Chondrocyte (in vitro differentiated cells): ENCODE data around the gene RSU1. TPM values are rescaled to one million over a fixed set of nuclear protein-coding genes. Genes with fewer than 3 reads are reported as not detected.

Experiments
- DNase-seq: peaks from one replicate; pipeline ENCODE4 v3.0.0; 2021; ENCODE audit warnings: mixed read lengths, low spot score
- H3K27ac Mint-ChIP-seq: one replicate; pipeline ENCODE4 v1.8.0; 2021; ENCODE audit warnings: mild to moderate bottlenecking, moderate library complexity, mixed read lengths; ENCODE audit not compliant: unreplicated experiment
- H3K27me3 Mint-ChIP-seq: 2 replicates; pipeline ENCODE4 v1.8.0; 2021; ENCODE audit warnings: low read depth, mixed read lengths
- H3K36me3 Mint-ChIP-seq: 2 replicates; pipeline ENCODE4 v1.8.0; 2021; ENCODE audit warnings: low read depth, mixed read lengths
- H3K4me1 Mint-ChIP-seq: 2 replicates; pipeline ENCODE4 v1.8.0; 2021; ENCODE audit warnings: low read depth, mild to moderate bottlenecking, mixed read lengths
- H3K4me3 Mint-ChIP-seq: one replicate; pipeline ENCODE4 v1.8.0; 2021; ENCODE audit warnings: mild to moderate bottlenecking, moderate library complexity, mixed read lengths; ENCODE audit not compliant: unreplicated experiment
- H3K9me3 Mint-ChIP-seq: 2 replicates; pipeline ENCODE4 v1.8.0; 2021; ENCODE audit warnings: low read depth, mixed read lengths
- total RNA-seq: library from RNA; stranded (reverse); gene quantifications from 3 replicates; pipeline ENCODE4 v1.2.1, GENCODE V29; 2021
- TF ChIP-seq, protein P1 (sequence below): fragments of 200-600 bp; sonication (generic); IDR thresholded peaks from 2 replicates; pipeline ENCODE4 v1.5.0; 2021; ENCODE audit warnings: antibody characterized with exemption, mild to moderate bottlenecking, moderate library complexity

RSU1 gene
- total RNA-seq, 1 donor from 2014 or later = 165 TPM

DNA sequence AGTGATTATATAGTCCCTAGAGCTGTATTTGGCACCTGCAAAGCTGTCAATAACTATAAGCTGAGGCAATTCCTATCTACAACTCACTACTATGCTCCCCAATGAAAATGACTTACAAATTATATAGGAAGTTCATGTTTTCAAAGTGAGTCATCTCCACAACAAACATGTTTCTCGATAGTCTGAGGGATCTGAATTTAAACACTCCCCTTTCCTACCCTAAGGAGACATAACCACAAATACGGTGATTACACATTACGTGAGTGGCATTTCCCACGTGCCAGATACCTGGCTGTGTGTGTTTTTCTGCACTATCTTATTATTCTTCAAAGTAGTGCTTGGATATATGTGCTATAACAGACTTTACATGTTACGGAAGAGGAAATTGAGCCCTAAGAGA lies 173.1 kb downstream of the RSU1 start:
- no peaks in the 10 kb centered on the region for H3K9me3 Mint-ChIP-seq
- H3K27me3 Mint-ChIP-seq = no peaks in the 10 kb centered on the region
- H3K4me3 Mint-ChIP-seq = no peak overlapping the region
- DNase-seq = no peak
- peaks cover 11% of the 10 kb centered on the region for H3K4me1 Mint-ChIP-seq
- peak overlapping the region; percentile 3 for H3K27ac Mint-ChIP-seq
- TF ChIP-seq, protein P1, sequence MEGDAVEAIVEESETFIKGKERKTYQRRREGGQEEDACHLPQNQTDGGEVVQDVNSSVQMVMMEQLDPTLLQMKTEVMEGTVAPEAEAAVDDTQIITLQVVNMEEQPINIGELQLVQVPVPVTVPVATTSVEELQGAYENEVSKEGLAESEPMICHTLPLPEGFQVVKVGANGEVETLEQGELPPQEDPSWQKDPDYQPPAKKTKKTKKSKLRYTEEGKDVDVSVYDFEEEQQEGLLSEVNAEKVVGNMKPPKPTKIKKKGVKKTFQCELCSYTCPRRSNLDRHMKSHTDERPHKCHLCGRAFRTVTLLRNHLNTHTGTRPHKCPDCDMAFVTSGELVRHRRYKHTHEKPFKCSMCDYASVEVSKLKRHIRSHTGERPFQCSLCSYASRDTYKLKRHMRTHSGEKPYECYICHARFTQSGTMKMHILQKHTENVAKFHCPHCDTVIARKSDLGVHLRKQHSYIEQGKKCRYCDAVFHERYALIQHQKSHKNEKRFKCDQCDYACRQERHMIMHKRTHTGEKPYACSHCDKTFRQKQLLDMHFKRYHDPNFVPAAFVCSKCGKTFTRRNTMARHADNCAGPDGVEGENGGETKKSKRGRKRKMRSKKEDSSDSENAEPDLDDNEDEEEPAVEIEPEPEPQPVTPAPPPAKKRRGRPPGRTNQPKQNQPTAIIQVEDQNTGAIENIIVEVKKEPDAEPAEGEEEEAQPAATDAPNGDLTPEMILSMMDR = no peak
- no peaks in the 10 kb centered on the region for H3K36me3 Mint-ChIP-seq

DNA sequence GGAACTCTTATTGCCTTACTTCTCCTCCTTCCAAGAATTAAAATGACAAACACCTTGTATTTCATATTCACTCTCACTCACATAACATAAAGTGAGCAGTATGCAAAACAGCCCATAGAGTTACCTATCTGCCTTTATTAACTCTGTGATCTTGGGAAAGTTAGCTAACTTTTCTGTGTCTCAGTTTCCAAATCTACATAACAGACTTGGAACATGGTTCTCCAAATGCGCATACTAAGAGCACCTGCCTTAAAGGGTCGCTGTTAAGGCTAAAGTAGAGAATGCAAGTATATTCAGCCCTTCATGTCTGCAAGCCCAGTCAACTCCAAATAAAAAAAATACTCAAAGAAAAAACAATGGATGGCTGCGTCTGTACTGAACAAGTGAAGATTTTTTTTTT lies 173.7 kb downstream of the RSU1 start:
- no peaks in the 10 kb centered on the region for H3K9me3 Mint-ChIP-seq
- DNase-seq = no peak
- H3K4me3 Mint-ChIP-seq = no peak overlapping the region
- no peak overlapping the region for H3K27ac Mint-ChIP-seq
- TF ChIP-seq, protein P1 = no peak
- H3K27me3 Mint-ChIP-seq = no peaks in the 10 kb centered on the region
- H3K4me1 Mint-ChIP-seq = peaks cover 11% of the 10 kb centered on the region
- H3K36me3 Mint-ChIP-seq = no peaks in the 10 kb centered on the region

DNA sequence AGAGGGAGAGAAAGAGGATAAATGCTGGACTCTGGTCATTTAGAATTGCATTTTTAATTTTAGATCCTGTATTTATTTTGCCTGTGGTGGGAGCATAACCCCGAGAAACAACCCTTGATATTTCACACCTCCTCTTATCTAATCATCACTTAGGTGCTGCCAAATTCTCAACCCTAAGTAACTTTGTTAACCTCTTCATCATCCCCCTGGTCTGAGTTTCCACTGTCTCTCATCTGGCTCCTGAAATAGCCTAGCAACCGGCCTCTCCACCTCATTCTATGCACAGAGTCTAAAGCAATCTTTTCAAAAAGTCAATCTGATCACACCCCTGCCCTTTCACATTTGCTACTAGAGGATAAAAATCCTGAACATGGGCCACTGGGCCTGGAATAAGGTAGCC lies 177.1 kb downstream of the RSU1 start:
- Mint-ChIP-seq H3K27me3 (no peaks in the 10 kb centered on the region), H3K36me3 (no peaks in the 10 kb centered on the region), H3K27ac (no peak overlapping the region), H3K9me3 (no peaks in the 10 kb centered on the region), H3K4me1 (peaks cover 11% of the 10 kb centered on the region), H3K4me3 (no peak overlapping the region)
- TF ChIP-seq, protein P1 = no peak
- no peak for DNase-seq

DNA sequence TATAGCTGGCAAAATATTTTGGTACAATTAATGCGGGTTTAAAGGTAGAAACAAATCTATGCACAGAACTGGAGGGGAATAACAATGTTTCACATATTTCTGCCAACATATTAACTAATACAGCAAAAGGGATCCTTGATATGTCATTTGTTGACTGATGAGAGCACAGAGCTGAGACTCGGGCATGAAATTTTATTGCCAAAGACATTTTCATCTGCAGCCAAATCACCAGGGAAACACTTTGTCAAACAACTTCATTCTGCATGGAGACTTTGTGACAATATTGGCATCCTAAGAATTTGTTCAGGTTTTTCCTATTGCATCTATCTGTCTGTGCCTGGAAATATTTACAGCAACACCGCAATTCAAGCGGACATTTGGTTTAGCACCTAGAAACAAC lies 177.8 kb downstream of the RSU1 start:
- DNase-seq = no peak
- no peaks in the 10 kb centered on the region for H3K9me3 Mint-ChIP-seq
- H3K36me3 Mint-ChIP-seq = no peaks in the 10 kb centered on the region
- H3K27me3 Mint-ChIP-seq = no peaks in the 10 kb centered on the region
- TF ChIP-seq, protein P1 = no peak
- H3K4me3 Mint-ChIP-seq = no peak overlapping the region
- H3K4me1 Mint-ChIP-seq = peaks cover 9% of the 10 kb centered on the region
- H3K27ac Mint-ChIP-seq = no peak overlapping the region

DNA sequence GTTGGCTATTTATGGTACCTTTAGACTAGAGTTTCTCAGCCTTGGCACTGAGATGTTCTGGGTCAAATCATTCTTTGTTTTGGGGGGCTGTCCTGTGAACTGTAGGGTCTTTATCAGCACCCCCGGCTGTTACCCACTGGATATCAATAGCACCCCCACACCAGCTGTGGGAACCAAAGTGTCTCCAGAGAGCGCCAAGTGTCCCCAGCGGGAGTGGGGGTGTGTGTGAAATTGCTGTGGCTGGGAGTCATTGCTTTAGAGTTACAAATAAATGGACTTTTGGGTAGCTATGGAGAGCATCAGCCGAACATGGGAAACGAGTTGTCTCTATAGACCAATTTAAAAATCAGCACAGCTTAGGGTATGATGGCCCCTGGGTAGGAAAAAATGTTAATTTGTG lies 184.2 kb downstream of the RSU1 start:
- no peak for DNase-seq
- H3K36me3 Mint-ChIP-seq = no peaks in the 10 kb centered on the region
- H3K4me1 Mint-ChIP-seq = no peaks in the 10 kb centered on the region
- no peaks in the 10 kb centered on the region for H3K27me3 Mint-ChIP-seq
- no peak overlapping the region for H3K27ac Mint-ChIP-seq
- H3K9me3 Mint-ChIP-seq = no peaks in the 10 kb centered on the region
- H3K4me3 Mint-ChIP-seq = no peak overlapping the region
- TF ChIP-seq, protein P1 = no peak
